ENCODE measurements around the gene DGKH. TPM values are rescaled to one million over a fixed set of nuclear protein-coding genes. Genes with fewer than 3 reads are reported as not detected.

Gene DGKH
- total RNA-seq, 2 donors from 2014 or later, result 3.6 to 4.7 TPM

- intact Hi-C loops (cut with DNase I), result no loop called here
Measured at GRCh38 chr13:42146359-42146758, 97.9 kb downstream of the DGKH start.

GRCh38 chr13:42148538-42148937 is 100.1 kb downstream of the DGKH start:
- no peaks in the 10 kb centered on the region for H3K4me1 ChIP-seq
- H3K4me3 ChIP-seq, result no peak overlapping the region
- no peaks in the 10 kb centered on the region for H3K27me3 ChIP-seq
- intact Hi-C loops (cut with DNase I), result no loop called here
- H3K27ac ChIP-seq, result no peak overlapping the region
- no peaks in the 10 kb centered on the region for H3K9me3 ChIP-seq
- H3K36me3 ChIP-seq (replicated peaks in 1 of 2; ENCODE audit: insufficient read depth in 1 of 2, low read depth in 2 of 2), result no peaks in the 10 kb centered on the region
- no peak for ATAC-seq
- TF ChIP-seq POLR2A (IDR thresholded peaks at IDR 0.05) (no peak), CTCF (IDR thresholded peaks at IDR 0.05) (no peak)
- DNase-seq, result no peak
- 74 to 82% methylated on average over 7 of the region's 7 CpGs for WGBS, 2 donors

More at GRCh38 chr13:42146359-42146758, 97.9 kb downstream of the DGKH start:
- no peaks in the 10 kb centered on the region for H3K9me3 ChIP-seq
- no peaks in the 10 kb centered on the region for H3K27me3 ChIP-seq
- no peak overlapping the region for H3K4me3 ChIP-seq
- H3K36me3 ChIP-seq (replicated peaks in 1 of 2; ENCODE audit: insufficient read depth in 1 of 2, low read depth in 2 of 2), result no peaks in the 10 kb centered on the region
- DNase-seq (no peak), ATAC-seq (no peak)
- H3K4me1 ChIP-seq, result no peaks in the 10 kb centered on the region
- no peak for TF ChIP-seq CTCF (IDR thresholded peaks at IDR 0.05)
- TF ChIP-seq POLR2A (IDR thresholded peaks at IDR 0.05), result no peak
- H3K27ac ChIP-seq, result no peak overlapping the region
- 62 to 64% methylated on average over 2 of the region's 2 CpGs for WGBS, 2 donors

GRCh38 chr13:42149136-42149535 is 100.7 kb downstream of the DGKH start:
- no peaks in the 10 kb centered on the region for H3K27me3 ChIP-seq
- no peak overlapping the region for H3K4me3 ChIP-seq
- H3K4me1 ChIP-seq, result peaks cover 3% of the 10 kb centered on the region
- no peaks in the 10 kb centered on the region for H3K9me3 ChIP-seq
- 75 to 79% methylated on average over 4 of the region's 4 CpGs for WGBS, 2 donors
- no peak overlapping the region for H3K27ac ChIP-seq
- no peak for TF ChIP-seq CTCF (IDR thresholded peaks at IDR 0.05)
- no peak for TF ChIP-seq POLR2A (IDR thresholded peaks at IDR 0.05)
- ATAC-seq, result no peak
- no peak for DNase-seq
- H3K36me3 ChIP-seq (replicated peaks in 1 of 2; ENCODE audit: insufficient read depth in 1 of 2, low read depth in 2 of 2), result no peaks in the 10 kb centered on the region
- intact Hi-C loops (cut with DNase I), result no loop called here

- 32 to 62% methylated on average over 1 of the region's 1 CpG for WGBS, 2 donors
- intact Hi-C loops (cut with DNase I), result no loop called here
Measured at GRCh38 chr13:42151781-42152180, 103.3 kb downstream of the DGKH start.

More at GRCh38 chr13:42151781-42152180, 103.3 kb downstream of the DGKH start:
- peaks cover 4% of the 10 kb centered on the region for H3K4me1 ChIP-seq
- no peak overlapping the region for H3K27ac ChIP-seq
- H3K36me3 ChIP-seq (replicated peaks in 1 of 2; ENCODE audit: insufficient read depth in 1 of 2, low read depth in 2 of 2), result no peaks in the 10 kb centered on the region
- ATAC-seq, result no peak
- no peak overlapping the region for H3K4me3 ChIP-seq
- TF ChIP-seq POLR2A (IDR thresholded peaks at IDR 0.05) (no peak), CTCF (IDR thresholded peaks at IDR 0.05) (no peak)
- no peak for DNase-seq
- H3K27me3 ChIP-seq, result no peaks in the 10 kb centered on the region
- no peaks in the 10 kb centered on the region for H3K9me3 ChIP-seq

Measured in body of pancreas (tissue), 4 donors.